ENCODE data around the gene EFTUD2.
"Not testable (repeated sequence)": the region's sequence is repeated elsewhere in the genome, so short reads cannot be mapped to it uniquely, and the experiment has no call there.

Gene EFTUD2

GRCh38 chr17:44848961-44849489 lies 50.2 kb downstream of the EFTUD2 start:
- no peak for DNase-seq (ENCODE audit: low spot score)

GRCh38 chr17:44848257-44848795 lies 50.9 kb downstream of the EFTUD2 start:
- no peak for DNase-seq (ENCODE audit: low spot score)

GRCh38 chr17:44847586-44847985 lies 51.7 kb downstream of the EFTUD2 start, which contains the start of gene HIGD1B:
Gene HIGD1B (plus strand): TSS chr17:44847883. CDS start chr17:44848153, 270 bp downstream.
- DNase-seq (ENCODE audit: low spot score) = no peak

- no peak for DNase-seq (ENCODE audit: low spot score)
These were observed 53.0 kb downstream of the EFTUD2 start for GRCh38 chr17:44846206-44846605.

- no peak for DNase-seq (ENCODE audit: low spot score)
These were observed 54.8 kb downstream of the EFTUD2 start for GRCh38 chr17:44844390-44844830.

- no peak for DNase-seq (ENCODE audit: low spot score)
These were observed 56.5 kb downstream of the EFTUD2 start for GRCh38 chr17:44842748-44843147.

- DNase-seq (ENCODE audit: low spot score) = no peak
These were observed 58.3 kb downstream of the EFTUD2 start for GRCh38 chr17:44840936-44841335.

- no peak for DNase-seq (ENCODE audit: low spot score)
These were observed 59.0 kb downstream of the EFTUD2 start for GRCh38 chr17:44840274-44840673.

GRCh38 chr17:44837196-44837595 lies 62.0 kb downstream of the EFTUD2 start:
- DNase-seq (ENCODE audit: low spot score) = no peak

GRCh38 chr17:44832805-44833204 lies 66.4 kb downstream of the EFTUD2 start:
- DNase-seq (ENCODE audit: low spot score) = no peak

- no peak for DNase-seq (ENCODE audit: low spot score)
These were observed 67.9 kb downstream of the EFTUD2 start for GRCh38 chr17:44831371-44831770.

- DNase-seq (ENCODE audit: low spot score) = peak; percentile 44
These were observed 68.6 kb downstream of the EFTUD2 start for GRCh38 chr17:44830359-44831288.

GRCh38 chr17:44829523-44830358 lies 69.5 kb downstream of the EFTUD2 start, which contains the start of gene GJC1:
Gene GJC1 (minus strand): TSS chr17:44830287. CDS start chr17:44805817, 24,470 bp downstream.
- DNase-seq (ENCODE audit: low spot score) = peak; percentile 85

GRCh38 chr17:44828919-44829522 lies 70.2 kb downstream of the EFTUD2 start:
- no peak for DNase-seq (ENCODE audit: low spot score)

GRCh38 chr17:44827863-44828262 lies 71.4 kb downstream of the EFTUD2 start:
- DNase-seq (ENCODE audit: low spot score) = no peak

- no peak for DNase-seq (ENCODE audit: low spot score)
These were observed 73.0 kb downstream of the EFTUD2 start for GRCh38 chr17:44826123-44826790.

GRCh38 chr17:44825236-44825635 lies 74.0 kb downstream of the EFTUD2 start:
- DNase-seq (ENCODE audit: low spot score) = not testable (repeated sequence)

GRCh38 chr17:44820631-44821212 lies 78.5 kb downstream of the EFTUD2 start:
- peak; percentile 84 for DNase-seq (ENCODE audit: low spot score)

GRCh38 chr17:44818508-44818907 lies 80.7 kb downstream of the EFTUD2 start:
- DNase-seq (ENCODE audit: low spot score) = not testable (repeated sequence)

GRCh38 chr17:44812263-44812662 lies 87.0 kb downstream of the EFTUD2 start:
- DNase-seq (ENCODE audit: low spot score) = no peak

All from AG20443 (cell line).